PC-3 (cell line): ENCODE data around the gene BAG5. TPM values are rescaled to one million over a fixed set of nuclear protein-coding genes. Genes with fewer than 3 reads are reported as not detected.

Source experiments
- ATAC-seq: fragments of 200-7000 bp; cut with Tn5 transposase; 2 replicates; pipeline ENCODE4 v1.9.1; 2020; ENCODE audit warnings: mild to moderate bottlenecking, moderate library complexity
- BruUV-seq: library from RNA; stranded (reverse); fragments of 400-500 nt; replicated peaks from 2 replicates; lab custom pipeline; 2021; lab: Mats Ljungman, UMichigan
- CTCF ChIA-PET: fragments of 300-600 bp; sonication (Branson Sonifier 250); formaldehyde crosslinking; loops from one replicate; lab custom pipeline; 2022; ENCODE audit warnings: antibody characterized with exemption; lab: Charles Lee
- POLR2A ChIA-PET: fragments of 300-600 bp; sonication (Branson Sonifier 250); formaldehyde crosslinking; loops from one replicate; lab custom pipeline; 2022; ENCODE audit warnings: antibody characterized with exemption; ENCODE audit not compliant: unreplicated experiment; lab: Charles Lee
- DNase-seq: peaks from one replicate; pipeline ENCODE4 v3.0.0-alpha.2; 2015
- H2AFZ ChIP-seq: fragments of 300-600 bp; sonication (generic); 2 replicates; pipeline ENCODE4 v1.6.0; 2016; ENCODE audit warnings: antibody characterized with exemption, low read length
- H3F3A ChIP-seq: fragments of 300-600 bp; sonication (generic); one replicate; pipeline ENCODE4 v1.6.0; 2017; ENCODE audit warnings: antibody characterized with exemption, low read length, control low read depth, mild to moderate bottlenecking; ENCODE audit not compliant: unreplicated experiment
- H3K27ac ChIP-seq: fragments of 300-600 bp; sonication (generic); 2 replicates; pipeline ENCODE4 v1.5.1; 2016; ENCODE audit warnings: mild to moderate bottlenecking, low read length
- H3K27me3 ChIP-seq: fragments of 300-600 bp; sonication (generic); 2 replicates; pipeline ENCODE4 v1.6.1; 2016; ENCODE audit warnings: low read length, mixed read lengths
- H3K36me3 ChIP-seq: fragments of 300-600 bp; sonication (generic); 2 replicates; pipeline ENCODE4 v1.6.1; 2016; ENCODE audit warnings: low read depth, mixed run types, low read length, mixed read lengths
- H3K4me1 ChIP-seq: fragments of 300-600 bp; sonication (generic); 2 replicates; pipeline ENCODE4 v1.5.1; 2016; ENCODE audit warnings: low read length; ENCODE audit not compliant: insufficient read depth
- H3K4me2 ChIP-seq: fragments of 300-600 bp; sonication (generic); 2 replicates; pipeline ENCODE4 v1.6.0; 2016; ENCODE audit warnings: low read length
- H3K4me3 ChIP-seq: fragments of 300-600 bp; sonication (generic); 2 replicates; pipeline ENCODE4 v1.5.1; 2016; ENCODE audit warnings: mild to moderate bottlenecking, low read length, mixed read lengths
- H3K79me2 ChIP-seq: fragments of 300-600 bp; sonication (generic); 2 replicates; pipeline ENCODE4 v1.6.1; 2017; ENCODE audit warnings: low read length, mixed read lengths
- H3K9ac ChIP-seq: fragments of 300-600 bp; sonication (generic); 2 replicates; pipeline ENCODE4 v1.6.0; 2016; ENCODE audit warnings: mild to moderate bottlenecking, low read length
- H3K9me2 ChIP-seq: fragments of 300-600 bp; sonication (generic); replicated peaks from 2 replicates; pipeline ENCODE4 v1.6.1; 2016; ENCODE audit warnings: mixed run types, low read length, mixed read lengths
- H3K9me3 ChIP-seq: fragments of 300-600 bp; sonication (generic); 2 replicates; pipeline ENCODE4 v1.6.1; 2016; ENCODE audit warnings: low read length, mixed read lengths
- H4K20me1 ChIP-seq: fragments of 300-600 bp; sonication (generic); 2 replicates; pipeline ENCODE4 v1.6.1; 2016; ENCODE audit warnings: low read length, mixed read lengths
- EZH2 ChIP-seq: fragments of 300-600 bp; sonication (generic); IDR thresholded peaks from one replicate; pipeline ENCODE4 v1.6.1; 2017; ENCODE audit warnings: antibody characterized with exemption, mild to moderate bottlenecking, low read length; ENCODE audit not compliant: unreplicated experiment
- EZH2phosphoT487 ChIP-seq: fragments of 300-600 bp; sonication (generic); IDR thresholded peaks from 2 replicates; pipeline ENCODE4 v1.6.1; 2018; ENCODE audit warnings: mild to moderate bottlenecking, antibody characterized with exemption, low read length, borderline replicate concordance
- intact Hi-C: fragments of 100-400 bp; cut with micrococcal nuclease; formaldehyde crosslinking; loops from 2 replicates; pipeline ENCODE4 v1.9.0; 2023
- total RNA-seq: library from RNA; depleted of rRNA; stranded (reverse); fragments of >200 nt; gene quantifications from 2 replicates; pipeline ENCODE4 v1.2.3, GENCODE V29; 2014
- TF ChIP-seq, protein P1 (sequence below): fragments of 300-600 bp; sonication (generic); conservative IDR thresholded peaks from 2 replicates; pipeline ENCODE4 v1.5.1; 2017; ENCODE audit warnings: antibody characterized with exemption, low read depth, mild to moderate bottlenecking, low read length

Gene BAG5
- total RNA-seq, 1 experiment from 2014 or later, result 33.0 TPM

DNA sequence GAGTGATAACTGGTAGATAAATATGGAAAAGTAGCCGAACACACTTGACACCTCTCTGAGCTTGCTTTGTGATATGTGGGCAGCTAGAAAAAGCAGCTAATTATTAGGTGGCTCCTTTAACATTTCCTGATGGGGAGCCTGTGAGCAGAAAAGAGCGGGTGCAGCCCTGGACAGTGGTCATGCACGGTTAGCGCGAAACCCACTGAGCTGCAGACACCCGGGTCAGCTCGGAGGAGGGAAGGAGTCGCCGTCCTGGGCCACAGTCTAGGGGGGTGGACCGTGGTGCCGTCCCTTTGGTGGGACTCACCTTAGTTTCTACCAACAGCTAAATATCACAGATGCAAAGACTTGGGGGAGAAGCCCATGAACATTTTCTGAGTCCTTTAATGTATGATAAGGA lies 7.0 kb upstream of the BAG5 start:
- H2AFZ ChIP-seq, result no peak overlapping the region
- H3K4me1 ChIP-seq, result peaks cover 5% of the 10 kb centered on the region; the same call in 1 of the 2 replicates
- ChIA-PET CTCF (no interaction called here), POLR2A (no interaction called here)
- peaks cover 65% of the 10 kb centered on the region for H3K79me2 ChIP-seq
- BruUV-seq, result no TSS peak
- no peaks in the 10 kb centered on the region for H3K27me3 ChIP-seq
- peaks cover 10% of the 10 kb centered on the region; the same call in 1 of the 2 replicates for H3K36me3 ChIP-seq
- no peak for ATAC-seq
- no peak overlapping the region for H3K4me3 ChIP-seq
- no peaks in the 10 kb centered on the region for H4K20me1 ChIP-seq
- no peaks in the 10 kb centered on the region for H3K9me3 ChIP-seq
- H3K4me2 ChIP-seq, result no peak overlapping the region
- no peak overlapping the region for H3K9ac ChIP-seq
- H3K9me2 ChIP-seq, result no peaks in the 10 kb centered on the region
- H3F3A ChIP-seq, result no peaks in the 10 kb centered on the region
- DNase-seq, result no peak
- intact Hi-C loops, result no loop called here
- H3K27ac ChIP-seq, result no peak overlapping the region
- TF ChIP-seq, protein P1, sequence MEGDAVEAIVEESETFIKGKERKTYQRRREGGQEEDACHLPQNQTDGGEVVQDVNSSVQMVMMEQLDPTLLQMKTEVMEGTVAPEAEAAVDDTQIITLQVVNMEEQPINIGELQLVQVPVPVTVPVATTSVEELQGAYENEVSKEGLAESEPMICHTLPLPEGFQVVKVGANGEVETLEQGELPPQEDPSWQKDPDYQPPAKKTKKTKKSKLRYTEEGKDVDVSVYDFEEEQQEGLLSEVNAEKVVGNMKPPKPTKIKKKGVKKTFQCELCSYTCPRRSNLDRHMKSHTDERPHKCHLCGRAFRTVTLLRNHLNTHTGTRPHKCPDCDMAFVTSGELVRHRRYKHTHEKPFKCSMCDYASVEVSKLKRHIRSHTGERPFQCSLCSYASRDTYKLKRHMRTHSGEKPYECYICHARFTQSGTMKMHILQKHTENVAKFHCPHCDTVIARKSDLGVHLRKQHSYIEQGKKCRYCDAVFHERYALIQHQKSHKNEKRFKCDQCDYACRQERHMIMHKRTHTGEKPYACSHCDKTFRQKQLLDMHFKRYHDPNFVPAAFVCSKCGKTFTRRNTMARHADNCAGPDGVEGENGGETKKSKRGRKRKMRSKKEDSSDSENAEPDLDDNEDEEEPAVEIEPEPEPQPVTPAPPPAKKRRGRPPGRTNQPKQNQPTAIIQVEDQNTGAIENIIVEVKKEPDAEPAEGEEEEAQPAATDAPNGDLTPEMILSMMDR, result no peak
- no peak for TF ChIP-seq EZH2
- TF ChIP-seq EZH2phosphoT487, result no peak

DNA sequence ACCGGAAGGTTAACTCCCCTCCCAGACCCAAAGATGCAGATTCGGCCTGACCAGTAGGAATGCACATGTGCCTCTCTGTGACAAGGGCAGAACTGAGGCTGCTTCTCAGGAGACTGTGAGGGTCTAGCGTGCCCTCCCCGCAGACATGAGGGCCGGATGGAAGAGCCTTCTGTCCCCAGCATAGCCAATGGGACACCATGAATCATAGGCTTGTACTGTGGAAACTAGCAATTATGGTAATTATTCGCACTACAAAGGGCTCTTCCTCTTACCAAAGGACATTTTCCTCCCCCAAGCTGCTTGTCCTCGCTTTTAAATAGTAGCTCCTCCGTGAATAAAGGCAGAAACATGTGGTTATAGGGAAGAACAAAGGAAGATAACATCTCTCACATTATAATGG lies 6.5 kb upstream of the BAG5 start:
- CTCF ChIA-PET, result interaction anchor here (0.5 kb wide), 1 partner anchor 139 kb away, joined by 7 read pairs; no protein-coding TSS in a partner anchor
- Histone ChIP-seq H3K9ac (no peak overlapping the region), H3K79me2 (peaks cover 65% of the 10 kb centered on the region), H3K4me1 (peaks cover 10% of the 10 kb centered on the region; the same call in 1 of the 2 replicates), H3F3A (no peaks in the 10 kb centered on the region), H3K9me3 (no peaks in the 10 kb centered on the region), H3K4me2 (no peak overlapping the region), H3K27me3 (no peaks in the 10 kb centered on the region), H4K20me1 (no peaks in the 10 kb centered on the region), H3K9me2 (no peaks in the 10 kb centered on the region), H2AFZ (no peak overlapping the region), H3K36me3 (0 out of 2 replicates have a peak, but pooled peaks cover 5% of the 10 kb centered on the region), H3K4me3 (no peak overlapping the region), H3K27ac (no peak overlapping the region)
- BruUV-seq, result no TSS peak
- ATAC-seq (no peak), DNase-seq (no peak)
- intact Hi-C loops, result no loop called here
- POLR2A ChIA-PET, result no interaction called here
- TF ChIP-seq, protein P1, result no peak
- TF ChIP-seq EZH2phosphoT487 (no peak), EZH2 (no peak)

DNA sequence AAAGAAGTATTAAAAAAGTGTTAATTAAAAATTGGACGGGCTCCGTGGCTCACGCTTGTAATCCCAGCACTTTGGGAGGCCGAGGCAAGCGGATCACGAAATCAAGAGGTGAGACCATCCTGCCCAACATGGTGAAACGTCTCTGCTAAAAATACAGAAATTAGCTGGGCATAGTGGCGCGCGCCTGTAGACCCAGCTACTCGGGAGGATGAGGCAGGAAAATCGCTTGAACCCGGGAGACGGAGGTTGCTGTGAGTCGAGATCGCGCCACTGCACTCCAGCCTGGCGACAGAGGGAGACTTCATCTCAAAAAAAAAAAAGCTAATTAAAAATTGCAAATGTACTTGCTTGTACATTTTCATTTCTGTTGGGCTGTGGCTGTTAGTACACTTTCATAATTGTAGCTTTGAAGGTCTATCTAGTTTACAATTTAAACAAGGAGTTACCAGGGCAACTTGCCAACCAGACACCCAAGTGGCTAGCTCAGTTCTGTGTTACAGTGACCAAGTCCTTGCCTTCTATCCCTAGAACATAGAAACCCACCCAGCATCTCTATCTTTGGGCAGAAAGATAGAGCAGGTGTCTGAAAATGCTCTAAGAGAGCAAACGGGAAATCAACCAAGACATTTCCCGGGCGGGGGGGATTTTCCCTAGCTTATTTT lies 1.5 kb upstream of the BAG5 start:
- ATAC-seq (no peak), DNase-seq (peak; percentile 15)
- Histone ChIP-seq H3F3A (no peaks in the 10 kb centered on the region), H3K9ac (peak overlapping the region; percentile 97), H3K4me3 (peak overlapping the region; percentile 89), H3K79me2 (peaks cover 94% of the 10 kb centered on the region), H3K27ac (no peak overlapping the region), H3K36me3 (peaks cover 23% of the 10 kb centered on the region), H3K27me3 (no peaks in the 10 kb centered on the region), H4K20me1 (peaks cover 26% of the 10 kb centered on the region), H2AFZ (no peak overlapping the region), H3K9me3 (no peaks in the 10 kb centered on the region), H3K9me2 (no peaks in the 10 kb centered on the region), H3K4me1 (peaks cover 29% of the 10 kb centered on the region), H3K4me2 (peak overlapping the region; percentile 92)
- TF ChIP-seq, protein P1, result no peak
- no peak for TF ChIP-seq EZH2
- no peak for TF ChIP-seq EZH2phosphoT487
- intact Hi-C loops, result no loop called here
- CTCF ChIA-PET, result no interaction called here
- POLR2A ChIA-PET, result interaction anchor here (0.7 kb wide), 1 partner anchor 17 kb away, joined by 44 read pairs; no protein-coding TSS in a partner anchor
- BruUV-seq, result no TSS peak
